ENCODE measurements around the gene UCN2.

DNA sequence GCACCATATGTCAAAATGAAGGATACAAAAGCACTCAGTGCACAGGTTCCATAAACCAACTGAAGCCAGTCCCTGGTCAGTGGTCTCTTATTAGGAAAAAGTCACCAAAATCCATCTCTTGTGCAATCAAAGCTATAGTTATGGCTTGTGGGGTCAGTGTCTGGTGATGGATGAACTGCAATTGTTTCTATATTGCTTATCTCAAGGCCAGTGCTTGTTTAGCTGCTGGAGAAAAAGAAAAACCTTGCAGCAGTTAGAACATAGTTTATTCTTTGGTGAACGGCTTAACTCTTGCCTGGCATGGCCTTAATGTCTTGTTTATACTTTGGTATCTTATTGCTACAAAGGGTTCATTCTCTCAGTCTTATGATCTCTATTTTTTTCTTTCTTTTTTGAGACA is 48.7 kb upstream of the UCN2 start:
- TF ChIP-seq SNAI2 (CRISPR knock-in tag; IDR thresholded peaks at IDR 0.05), result no peak
- no peak for TF ChIP-seq BACH2 (CRISPR knock-in tag; IDR thresholded peaks at IDR 0.05; ENCODE audit: borderline replicate concordance)
- TF ChIP-seq CSDC2 (CRISPR knock-in tag; IDR thresholded peaks at IDR 0.05), result no peak
- no peak for TF ChIP-seq PPARA (CRISPR knock-in tag; IDR thresholded peaks at IDR 0.05; ENCODE audit: borderline replicate concordance)
- TF ChIP-seq TCF4 (CRISPR knock-in tag; IDR thresholded peaks at IDR 0.05; ENCODE audit: borderline replicate concordance), result no peak
- TF ChIP-seq, protein P1, sequence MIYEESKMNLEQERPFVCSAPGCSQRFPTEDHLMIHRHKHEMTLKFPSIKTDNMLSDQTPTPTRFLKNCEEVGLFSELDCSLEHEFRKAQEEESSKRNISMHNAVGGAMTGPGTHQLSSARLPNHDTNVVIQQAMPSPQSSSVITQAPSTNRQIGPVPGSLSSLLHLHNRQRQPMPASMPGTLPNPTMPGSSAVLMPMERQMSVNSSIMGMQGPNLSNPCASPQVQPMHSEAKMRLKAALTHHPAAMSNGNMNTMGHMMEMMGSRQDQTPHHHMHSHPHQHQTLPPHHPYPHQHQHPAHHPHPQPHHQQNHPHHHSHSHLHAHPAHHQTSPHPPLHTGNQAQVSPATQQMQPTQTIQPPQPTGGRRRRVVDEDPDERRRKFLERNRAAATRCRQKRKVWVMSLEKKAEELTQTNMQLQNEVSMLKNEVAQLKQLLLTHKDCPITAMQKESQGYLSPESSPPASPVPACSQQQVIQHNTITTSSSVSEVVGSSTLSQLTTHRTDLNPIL (CRISPR knock-in tag; IDR thresholded peaks at IDR 0.05; ENCODE audit: low read depth), result no peak
- TF ChIP-seq, protein P2, sequence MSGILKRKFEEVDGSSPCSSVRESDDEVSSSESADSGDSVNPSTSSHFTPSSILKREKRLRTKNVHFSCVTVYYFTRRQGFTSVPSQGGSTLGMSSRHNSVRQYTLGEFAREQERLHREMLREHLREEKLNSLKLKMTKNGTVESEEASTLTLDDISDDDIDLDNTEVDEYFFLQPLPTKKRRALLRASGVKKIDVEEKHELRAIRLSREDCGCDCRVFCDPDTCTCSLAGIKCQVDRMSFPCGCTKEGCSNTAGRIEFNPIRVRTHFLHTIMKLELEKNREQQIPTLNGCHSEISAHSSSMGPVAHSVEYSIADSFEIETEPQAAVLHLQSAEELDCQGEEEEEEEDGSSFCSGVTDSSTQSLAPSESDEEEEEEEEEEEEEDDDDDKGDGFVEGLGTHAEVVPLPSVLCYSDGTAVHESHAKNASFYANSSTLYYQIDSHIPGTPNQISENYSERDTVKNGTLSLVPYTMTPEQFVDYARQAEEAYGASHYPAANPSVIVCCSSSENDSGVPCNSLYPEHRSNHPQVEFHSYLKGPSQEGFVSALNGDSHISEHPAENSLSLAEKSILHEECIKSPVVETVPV (CRISPR knock-in tag; IDR thresholded peaks at IDR 0.05), result no peak
- TF ChIP-seq ARNTL (CRISPR knock-in tag; IDR thresholded peaks at IDR 0.05; ENCODE audit: borderline replicate concordance, low read depth), result no peak
- no peak for TF ChIP-seq ZFP30 (CRISPR knock-in tag; IDR thresholded peaks at IDR 0.05)
